ENCODE data around the gene PGAP1. TPM values are rescaled to one million over a fixed set of nuclear protein-coding genes. Genes with fewer than 3 reads are reported as not detected.
A peak's percentile ranks its signal among the peaks of the same experiment; 100 is the strongest.

Gene PGAP1
- total and polyA plus RNA-seq, 3 experiments from 2014 or later: 1.5 to 8.7 (median 7.1) TPM

GRCh38 chr2:196783431-196784094 lies 142.9 kb downstream of the PGAP1 start:
- H3K4me1 ChIP-seq (ENCODE audit: insufficient read depth, low read length): no peaks in the 10 kb centered on the region
- H3K27ac ChIP-seq (ENCODE audit: low read depth, low read length): no peak overlapping the region
- ChIA-PET POLR2A (no interaction called here), CTCF (no interaction called here)
- peaks cover 16 to 42% (median 17%) of the 10 kb centered on the region in 3 donors for H3K36me3 Mint-ChIP-seq
- DNase-seq: no peak
- no peaks in the 10 kb centered on the region for H3K9me3 ChIP-seq (ENCODE audit: low read length)
- peaks cover 5 to 6% (median 5%) of the 10 kb centered on the region in 3 donors for H3K4me1 Mint-ChIP-seq
- H3K4me3 Mint-ChIP-seq: no peak overlapping the region
- H3K36me3 ChIP-seq (ENCODE audit: insufficient read depth, low read length): peaks cover 47% of the 10 kb centered on the region
- no peak overlapping the region for H3K4me3 ChIP-seq (ENCODE audit: low read length)
- peak overlapping the region in 4 of 8 donors; percentile 5 to 64 (median 47) for H3K27ac Mint-ChIP-seq
- no peaks in the 10 kb centered on the region for H3K9me3 Mint-ChIP-seq
- no peaks in the 10 kb centered on the region for H3K27me3 Mint-ChIP-seq
- no peaks in the 10 kb centered on the region for H3K27me3 ChIP-seq (ENCODE audit: insufficient read depth, low read length, poor library complexity, severe bottlenecking)

Other genes starting within 250 kb of the PGAP1 start
- 10 to 100 TPM; 54.0 to 59.9 TPM for gene GTF3C3, start 127.0 kb downstream of the PGAP1 start, total RNA-seq
- 16.9 TPM for gene GTF3C3, start 127.0 kb downstream of the PGAP1 start, polyA plus RNA-seq
- gene C2orf66, start 117.4 kb downstream of the PGAP1 start, total RNA-seq: not detected
- gene C2orf66, start 117.4 kb downstream of the PGAP1 start, polyA plus RNA-seq: not detected